A673 (cell line): ENCODE results near the gene ZNF689. TPM values are rescaled to one million over a fixed set of nuclear protein-coding genes. Genes with fewer than 3 reads are reported as not detected.
A peak's percentile ranks its signal among the peaks of the same experiment; 100 is the strongest.

ENCODE experiments used
- BruUV-seq: library from RNA; stranded (reverse); fragments of 400-500 nt; replicated peaks from 2 replicates; lab custom pipeline; 2021; lab: Mats Ljungman, UMichigan
- CTCF ChIA-PET: fragments of 300-600 bp; sonication (Branson Sonifier 250); formaldehyde crosslinking; loops from one replicate; lab custom pipeline; 2022; ENCODE audit warnings: antibody characterized with exemption; lab: Charles Lee
- POLR2A ChIA-PET: fragments of 300-600 bp; sonication (Branson Sonifier 250); formaldehyde crosslinking; loops from one replicate; lab custom pipeline; 2022; ENCODE audit warnings: antibody characterized with exemption; ENCODE audit not compliant: low non-redundant PET; lab: Charles Lee
- DNase-seq: peaks from one replicate; pipeline ENCODE4 v3.0.0-alpha.2; 2015; ENCODE audit warnings: low spot score
- H3K27ac ChIP-seq: fragments of 200-600 bp; sonication (generic); 2 replicates; pipeline ENCODE4 v1.5.1; 2016; ENCODE audit warnings: mixed run types, low read depth, mild to moderate bottlenecking, mixed read lengths, antibody characterized with exemption, low read length; ENCODE audit not compliant: poor library complexity, severe bottlenecking
- H3K27me3 ChIP-seq: fragments of 200-600 bp; sonication (generic); replicated peaks from 2 replicates; pipeline ENCODE4 v1.6.1; 2017; ENCODE audit warnings: mixed run types, low read depth, mild to moderate bottlenecking, mixed read lengths, antibody characterized with exemption, low read length; ENCODE audit not compliant: insufficient read depth, poor library complexity
- H3K36me3 ChIP-seq: fragments of 200-600 bp; sonication (generic); 2 replicates; pipeline ENCODE4 v1.6.1; 2016; ENCODE audit warnings: mixed run types, mild to moderate bottlenecking, mixed read lengths, antibody characterized with exemption, low read length; ENCODE audit not compliant: insufficient read depth, poor library complexity, severe bottlenecking
- H3K4me1 ChIP-seq: fragments of 200-600 bp; sonication (generic); 2 replicates; pipeline ENCODE4 v1.6.1; 2017; ENCODE audit warnings: mixed run types, mild to moderate bottlenecking, mixed read lengths, antibody characterized with exemption, low read length; ENCODE audit not compliant: insufficient read depth, poor library complexity, severe bottlenecking
- H3K4me3 ChIP-seq: fragments of 200-600 bp; sonication (generic); 2 replicates; pipeline ENCODE4 v1.5.1; 2016; ENCODE audit warnings: low read depth, mixed run types, mild to moderate bottlenecking, mixed read lengths, low read length; ENCODE audit not compliant: poor library complexity, severe bottlenecking
- H3K9me3 ChIP-seq: fragments of 200-600 bp; sonication (generic); 2 replicates; pipeline ENCODE4 v1.6.1; 2016; ENCODE audit warnings: mixed run types, low read depth, mild to moderate bottlenecking, mixed read lengths, antibody characterized with exemption, low read length; ENCODE audit not compliant: poor library complexity, severe bottlenecking
- CTCF ChIP-seq: fragments of 300-800, 200-600 bp; sonication (generic); conservative IDR thresholded peaks from 2 replicates; pipeline ENCODE4 v1.5.1; 2017; ENCODE audit warnings: low read depth, mild to moderate bottlenecking, antibody characterized with exemption, low read length, moderate library complexity, mixed read lengths
- EZH2 ChIP-seq: fragments of 200-600 bp; sonication (generic); IDR thresholded peaks from 2 replicates; pipeline ENCODE4 v1.6.1; 2017; ENCODE audit warnings: borderline replicate concordance, low read depth, mild to moderate bottlenecking, mixed read lengths, antibody characterized with exemption, low read length; ENCODE audit not compliant: poor library complexity, severe bottlenecking
- intact Hi-C: fragments of 100-400 bp; cut with micrococcal nuclease; formaldehyde crosslinking; loops from one replicate; pipeline ENCODE4 v1.10.0; 2022; ENCODE audit not compliant: unreplicated experiment
- total RNA-seq: library from RNA; stranded (reverse); gene quantifications from 2 replicates; pipeline ENCODE4 v1.2.3, GENCODE V29; 2021

ZNF689 gene
- total RNA-seq, 1 experiment from 2014 or later: 21.1 TPM

DNA sequence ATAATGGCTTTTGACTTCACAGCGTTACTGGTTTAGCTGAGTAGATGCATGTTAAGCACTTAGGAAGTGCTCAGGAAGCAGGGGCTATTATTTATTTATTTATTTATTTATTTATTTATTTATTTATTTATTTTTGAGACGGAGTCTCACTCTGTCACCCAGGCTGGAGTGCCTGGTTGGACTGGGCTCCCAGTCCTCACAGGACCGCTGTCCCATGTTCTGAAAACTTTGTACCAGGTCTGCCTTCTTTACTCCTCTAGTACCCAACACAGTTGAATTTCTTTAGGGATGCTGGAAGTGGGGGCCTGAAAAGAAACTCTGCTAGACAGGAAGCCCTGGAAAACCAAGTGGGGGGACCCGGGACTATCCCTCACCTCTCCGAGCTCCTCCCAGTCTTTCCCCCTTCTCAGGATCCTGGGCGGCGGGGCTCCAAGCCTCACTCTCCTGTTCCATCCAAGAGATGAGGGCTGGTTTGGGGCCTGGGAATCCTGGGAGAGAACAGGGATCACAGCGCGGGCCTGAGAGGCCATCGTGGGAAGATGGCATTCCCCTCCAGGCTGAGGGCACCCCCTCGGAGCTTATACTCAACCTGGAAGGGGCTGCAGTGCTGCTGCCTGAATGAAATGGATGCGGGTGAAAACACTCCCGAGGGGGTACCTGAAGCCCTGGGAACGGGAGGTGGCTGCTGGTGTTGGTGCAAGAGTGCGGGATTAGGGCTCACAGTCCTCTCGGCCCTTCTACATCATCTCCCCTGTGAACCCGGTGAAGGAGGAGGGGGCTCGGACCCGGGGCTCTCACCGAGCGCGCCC, 39.3 kb downstream of the ZNF689 start:
- peak overlapping the region; percentile 72 for H3K4me3 ChIP-seq
- H3K9me3 ChIP-seq: no peaks in the 10 kb centered on the region
- peaks cover 34% of the 10 kb centered on the region for H3K4me1 ChIP-seq
- H3K27me3 ChIP-seq: no peaks in the 10 kb centered on the region
- TF ChIP-seq CTCF (no peak), EZH2 (no peak)
- no peaks in the 10 kb centered on the region for H3K36me3 ChIP-seq
- ChIA-PET POLR2A (interaction anchor here (0.5 kb wide), 2 partner anchors 63 to 1005 kb away, joined by 5 read pairs; no protein-coding TSS in a partner anchor), CTCF (interaction anchor here (0.7 kb wide), 1 partner anchor 161 kb away, joined by 5 read pairs; no protein-coding TSS in a partner anchor)
- intact Hi-C loops: no loop called here
- DNase-seq: no peak
- BruUV-seq: no TSS peak
- H3K27ac ChIP-seq: peak overlapping the region; percentile 90

DNA sequence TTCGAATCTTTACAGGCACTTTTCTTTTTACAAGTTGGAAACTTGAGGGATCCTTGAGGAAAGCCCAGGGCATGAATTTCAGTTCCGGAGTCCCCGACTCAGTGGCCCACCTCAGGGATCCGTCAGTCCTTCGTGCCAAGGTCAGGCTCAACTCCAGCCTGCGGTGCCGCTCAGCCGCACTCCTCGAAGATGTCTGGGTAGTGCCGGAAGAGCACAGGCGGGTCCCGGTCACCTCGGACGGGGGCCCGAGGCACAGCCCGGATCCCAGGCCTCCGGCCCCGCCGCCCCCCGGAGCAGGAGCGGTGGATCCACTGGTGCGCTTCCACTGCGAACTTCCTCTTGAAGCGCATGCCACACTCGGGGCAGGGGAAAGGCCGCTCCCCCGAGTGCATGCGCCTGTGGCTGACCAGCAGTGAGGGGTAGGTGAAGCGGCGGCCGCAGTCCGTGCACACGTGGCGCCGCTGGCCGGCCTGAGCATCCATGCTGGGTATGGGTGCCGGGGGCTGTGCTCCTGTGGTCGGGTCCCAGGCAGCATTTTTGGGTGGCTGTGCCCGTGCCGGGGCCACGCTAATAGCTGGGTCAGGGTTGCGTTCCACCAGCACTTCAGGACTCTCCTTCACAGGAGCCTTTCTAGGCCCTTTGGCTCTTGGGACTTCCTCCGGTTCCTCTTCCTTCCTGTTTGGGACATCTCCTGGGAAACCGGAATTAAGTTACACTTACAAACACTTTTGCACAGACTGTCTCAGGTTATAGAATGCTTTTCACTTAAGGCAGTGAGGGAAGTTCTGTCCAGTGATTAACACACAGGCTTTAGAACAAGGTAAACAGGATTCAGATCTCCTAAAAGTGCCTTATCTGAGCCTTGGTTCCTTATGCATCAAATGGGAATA, 40.2 kb downstream of the ZNF689 start:
- Histone ChIP-seq H3K36me3 (no peaks in the 10 kb centered on the region), H3K27me3 (no peaks in the 10 kb centered on the region), H3K4me1 (peaks cover 34% of the 10 kb centered on the region), H3K9me3 (no peaks in the 10 kb centered on the region), H3K27ac (no peak overlapping the region), H3K4me3 (no peak overlapping the region)
- CTCF ChIA-PET: interaction anchor here (0.7 kb wide), 1 partner anchor 161 kb away, joined by 5 read pairs; no protein-coding TSS in a partner anchor
- intact Hi-C loops: no loop called here
- POLR2A ChIA-PET: no interaction called here
- TF ChIP-seq EZH2: no peak
- TF ChIP-seq CTCF: no peak
- no peak for DNase-seq
- TSS peak; percentile 38 for BruUV-seq

- POLR2A ChIA-PET: no interaction called here
- Histone ChIP-seq H3K4me1 (peaks cover 34% of the 10 kb centered on the region), H3K36me3 (no peaks in the 10 kb centered on the region), H3K9me3 (no peaks in the 10 kb centered on the region), H3K27ac (no peak overlapping the region), H3K4me3 (no peak overlapping the region), H3K27me3 (no peaks in the 10 kb centered on the region)
- no peak for DNase-seq
- TF ChIP-seq EZH2 (no peak), CTCF (no peak)
- no TSS peak for BruUV-seq
- intact Hi-C loops: no loop called here
- CTCF ChIA-PET: no interaction called here
Measured at GRCh38 chr16:30569281-30569680, 40.9 kb downstream of the ZNF689 start.
